ENCODE results near the gene RPP25.

RPP25 gene, protein sequence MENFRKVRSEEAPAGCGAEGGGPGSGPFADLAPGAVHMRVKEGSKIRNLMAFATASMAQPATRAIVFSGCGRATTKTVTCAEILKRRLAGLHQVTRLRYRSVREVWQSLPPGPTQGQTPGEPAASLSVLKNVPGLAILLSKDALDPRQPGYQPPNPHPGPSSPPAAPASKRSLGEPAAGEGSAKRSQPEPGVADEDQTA

DNA sequence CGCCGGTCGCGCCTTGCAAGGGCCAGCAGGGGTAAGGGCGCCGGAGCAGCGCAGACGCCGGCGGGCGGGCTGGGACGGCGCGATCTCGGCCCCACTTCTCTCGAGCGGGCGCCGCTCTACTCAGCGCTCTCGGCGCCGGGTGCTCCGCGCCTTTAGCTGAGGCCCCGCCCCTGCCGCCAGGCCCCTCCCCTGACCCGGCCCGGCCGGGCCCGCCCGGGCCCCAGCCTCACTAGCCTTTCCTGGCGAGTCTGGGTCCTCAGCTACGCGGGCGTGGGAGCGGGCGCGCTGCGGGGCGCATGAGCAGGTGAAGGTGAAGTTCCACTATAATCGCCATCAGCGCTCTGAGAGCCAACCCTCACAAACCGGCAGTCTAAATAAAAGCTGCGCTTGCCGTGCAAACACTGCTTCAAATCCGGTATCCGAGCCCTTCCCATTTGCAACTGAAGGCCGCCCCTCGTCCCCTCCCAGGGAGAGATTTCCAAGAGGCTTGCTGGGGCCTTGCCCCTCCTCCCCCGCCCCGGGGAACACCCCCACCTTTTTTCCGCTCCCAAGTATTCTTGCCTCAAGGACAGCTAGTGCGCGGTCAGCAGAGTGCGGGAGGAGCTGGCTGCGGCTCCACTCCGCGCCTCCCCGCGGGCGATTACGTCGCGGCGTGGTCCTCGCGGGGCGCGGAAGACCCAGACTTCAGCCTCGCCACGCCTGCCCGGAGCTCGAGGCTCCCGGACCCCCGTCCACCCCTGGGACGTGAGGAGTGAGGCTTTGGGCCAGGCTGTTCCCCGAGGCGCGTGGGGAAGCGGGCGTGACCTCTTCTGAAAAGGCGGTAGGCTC is at the start of gene RPP25:
TSS of gene RPP25 (minus strand) at position 125 of the 828 bp plus-strand sequence. CDS start 189 bp downstream, outside the sequence.
- no peak for FAIRE-seq

DNA sequence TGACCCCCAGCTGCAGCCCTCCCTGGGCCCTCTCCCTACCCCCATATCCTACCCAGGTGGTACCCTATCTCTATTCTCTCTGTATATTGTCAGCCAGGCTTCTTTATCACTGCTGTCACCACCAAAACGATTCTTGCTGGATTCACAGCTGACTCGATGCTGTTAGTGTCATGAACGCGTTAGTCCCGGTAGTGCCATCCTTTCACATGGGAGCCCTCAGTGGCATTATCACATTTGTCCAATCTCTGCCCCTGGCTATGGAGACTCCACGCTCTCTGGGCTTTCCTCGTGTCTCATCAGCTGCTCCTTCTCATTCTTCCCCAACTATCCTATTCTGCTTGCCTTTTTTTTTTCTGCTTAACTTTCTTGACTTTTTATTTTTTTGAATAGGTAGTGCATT is 45.8 kb upstream of the RPP25 start:
- no peak for FAIRE-seq

DNA sequence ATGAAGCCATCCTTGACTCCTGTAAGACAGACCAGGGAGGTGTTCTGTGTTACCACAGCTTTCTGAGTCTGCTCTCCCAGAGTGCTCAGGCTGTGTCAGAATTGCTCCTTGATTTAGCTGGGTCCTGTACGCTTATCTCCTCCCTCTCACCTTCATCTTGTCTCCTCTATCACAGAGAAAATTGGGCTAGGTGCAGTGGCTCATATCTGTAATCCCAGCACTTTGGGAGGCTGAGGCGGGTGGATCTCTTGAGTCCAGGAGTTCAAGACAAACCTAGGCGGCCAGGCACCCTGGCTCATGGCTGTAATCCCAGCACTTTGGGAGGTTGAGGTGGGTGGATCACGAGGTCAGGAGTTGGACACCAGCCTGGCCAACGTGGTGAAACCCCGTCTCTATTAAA is 44.7 kb upstream of the RPP25 start:
- no peak for FAIRE-seq

DNA sequence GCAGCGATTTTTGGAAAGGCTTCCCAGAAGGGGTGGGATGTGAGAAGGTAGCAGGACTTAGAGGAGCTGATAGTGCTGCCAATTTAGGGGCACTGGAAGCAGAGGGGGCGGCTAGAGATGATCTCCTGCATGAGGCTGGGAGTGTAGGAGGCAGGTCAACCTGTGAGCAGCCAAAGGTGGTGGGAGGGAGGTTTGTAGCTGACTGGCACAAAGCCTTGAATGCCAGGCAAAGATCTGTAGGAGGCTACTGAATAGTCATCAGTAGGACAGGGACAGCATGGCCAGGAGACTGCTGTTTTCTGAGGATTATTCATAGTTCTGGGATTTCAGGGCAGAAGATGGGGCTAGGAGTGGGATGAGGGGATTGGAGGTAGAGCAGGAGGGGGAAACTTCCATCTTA is 41.0 kb upstream of the RPP25 start:
- no peak for FAIRE-seq

DNA sequence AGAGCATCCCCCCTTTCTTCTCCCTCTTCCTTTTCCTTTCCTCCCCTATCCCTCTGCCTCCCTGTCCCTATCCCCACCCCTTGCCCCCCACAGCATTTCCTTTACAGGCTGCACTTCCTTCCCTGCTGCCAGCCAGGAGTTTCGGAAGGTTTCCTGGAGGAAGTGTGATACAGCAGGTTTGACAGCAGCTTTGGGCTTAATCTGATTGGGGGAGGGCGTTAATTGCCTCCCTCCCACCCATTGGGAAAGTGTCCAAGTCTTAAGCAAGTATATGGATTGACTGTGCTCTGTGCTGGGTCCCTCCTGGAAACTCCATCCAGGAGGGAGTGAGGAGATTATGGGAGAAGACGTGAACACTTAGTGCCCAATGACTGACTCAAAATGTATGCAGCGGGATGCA is 40.6 kb upstream of the RPP25 start:
- no peak for FAIRE-seq

DNA sequence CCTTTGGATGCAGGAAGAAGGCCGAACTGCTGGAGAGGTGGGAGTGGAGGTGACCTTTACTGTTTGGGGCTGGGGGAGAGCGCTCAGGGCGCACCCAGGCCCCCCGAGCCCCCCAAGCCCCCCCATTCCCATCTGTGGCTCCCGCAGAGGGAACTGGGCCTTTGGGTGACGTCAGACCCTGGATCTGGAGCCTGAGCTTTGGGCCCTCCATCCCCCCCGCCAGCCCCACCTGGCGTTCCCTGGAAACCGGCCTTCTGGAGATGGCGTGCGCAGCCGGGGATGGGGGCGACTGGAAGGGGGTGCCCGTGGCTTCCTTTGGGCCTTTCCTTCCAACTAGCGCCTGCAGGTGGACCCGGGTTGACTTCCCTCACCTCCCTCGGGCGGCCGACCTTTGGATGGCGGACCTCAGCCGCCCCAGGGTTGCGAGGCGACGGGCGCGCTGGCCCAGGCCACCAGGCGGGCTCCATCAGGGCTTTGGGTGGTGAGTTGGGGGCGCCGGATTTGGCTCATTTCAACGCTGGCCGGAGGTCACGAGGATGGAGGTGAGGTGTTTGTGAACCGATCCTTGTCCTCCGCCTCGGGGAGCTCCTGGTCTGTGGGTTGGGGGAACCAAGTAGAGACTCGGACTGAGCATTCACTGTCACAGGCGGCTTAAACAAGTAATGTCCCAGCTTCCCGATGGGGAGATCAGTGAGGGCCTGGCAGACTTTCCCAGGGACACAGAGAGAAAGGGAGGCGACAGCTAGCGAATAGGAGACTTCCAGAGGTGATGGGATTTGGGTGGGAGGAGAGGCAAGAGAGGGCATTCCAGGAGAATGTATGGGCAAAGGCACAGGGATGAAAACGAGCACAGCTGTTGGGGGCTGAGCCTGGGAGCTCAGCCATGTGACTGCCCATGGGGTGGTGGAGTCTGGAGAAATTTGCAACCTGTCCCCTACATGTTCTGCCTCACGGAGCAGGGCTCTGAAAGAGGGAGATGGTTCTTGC is 39.5 kb upstream of the RPP25 start:
- no peak for FAIRE-seq

DNA sequence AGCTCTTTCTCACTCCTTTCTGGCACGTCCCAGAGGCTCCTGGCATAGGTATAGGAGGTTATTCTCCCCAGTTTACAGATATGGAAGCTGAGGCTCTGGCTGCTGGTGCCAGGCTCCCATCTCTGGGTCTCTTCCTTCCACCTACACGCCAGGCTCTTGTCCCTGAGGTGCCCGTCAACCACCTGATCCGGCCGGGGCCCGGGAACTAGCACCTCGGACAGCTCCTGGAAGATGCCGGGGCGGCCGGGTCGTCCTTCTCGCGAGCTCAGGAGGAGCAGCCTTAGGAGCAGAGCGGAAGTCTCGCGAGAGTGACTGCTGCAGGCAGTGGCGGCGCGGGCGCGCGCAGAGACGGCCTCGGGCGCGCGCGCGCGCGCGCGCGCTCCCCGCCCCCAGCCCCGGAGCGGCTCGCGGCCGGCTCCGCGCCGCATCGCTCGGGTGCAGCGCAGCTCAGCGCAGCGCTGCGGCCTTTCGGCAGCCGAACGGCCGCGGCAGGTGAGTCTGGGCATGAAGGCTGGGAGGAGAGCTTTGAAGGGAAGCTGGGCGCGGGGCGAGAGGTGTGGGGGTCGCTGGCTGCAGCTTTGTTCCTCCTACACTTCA is 38.7 kb upstream of the RPP25 start, which contains the start of gene SCAMP5:
TSS of gene SCAMP5 (plus strand) at position 382 of the 597 bp plus-strand sequence. CDS start 16,277 bp downstream, outside the sequence.
- FAIRE-seq, result no peak

DNA sequence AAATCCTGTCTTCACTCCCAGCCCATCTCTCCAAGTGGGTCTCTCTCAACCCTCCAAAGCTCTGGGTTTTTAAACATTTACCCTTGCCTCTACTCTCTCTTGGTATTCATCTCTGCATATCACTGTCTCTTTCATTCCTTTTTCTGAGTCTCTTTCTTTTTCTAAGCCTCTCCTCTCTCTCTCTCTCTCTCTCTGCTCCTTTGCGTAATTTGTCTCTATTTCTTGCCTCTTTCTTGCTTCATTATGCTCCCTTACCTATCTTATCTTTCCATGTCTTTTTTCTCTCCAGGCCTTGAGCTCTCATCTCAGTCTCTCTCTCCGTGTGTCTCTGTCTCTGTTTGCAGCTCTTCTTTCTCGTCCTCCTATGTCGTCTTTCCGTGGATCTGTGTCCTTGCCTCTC is 38.1 kb upstream of the RPP25 start:
- FAIRE-seq, result no peak

DNA sequence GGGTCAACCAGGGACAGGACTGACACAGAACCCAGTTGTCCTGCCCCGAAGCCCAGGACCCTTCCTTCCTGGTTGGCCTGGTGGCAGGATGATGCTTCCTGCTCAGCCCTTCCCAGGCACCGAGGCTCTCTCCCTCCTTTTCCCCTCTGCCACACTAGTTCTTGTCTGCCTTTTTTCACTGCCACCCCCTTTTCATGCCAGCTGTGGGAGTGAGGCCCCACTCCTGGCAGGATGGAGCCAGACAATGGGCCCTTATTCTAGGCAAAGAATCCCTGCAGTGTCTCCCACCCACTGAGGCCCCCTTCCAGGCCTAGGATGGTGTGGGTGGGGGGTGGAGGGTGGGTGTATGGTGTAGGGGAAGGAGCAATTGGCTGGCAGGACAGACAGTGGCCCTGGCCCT is 37.7 kb upstream of the RPP25 start:
- no peak for FAIRE-seq

DNA sequence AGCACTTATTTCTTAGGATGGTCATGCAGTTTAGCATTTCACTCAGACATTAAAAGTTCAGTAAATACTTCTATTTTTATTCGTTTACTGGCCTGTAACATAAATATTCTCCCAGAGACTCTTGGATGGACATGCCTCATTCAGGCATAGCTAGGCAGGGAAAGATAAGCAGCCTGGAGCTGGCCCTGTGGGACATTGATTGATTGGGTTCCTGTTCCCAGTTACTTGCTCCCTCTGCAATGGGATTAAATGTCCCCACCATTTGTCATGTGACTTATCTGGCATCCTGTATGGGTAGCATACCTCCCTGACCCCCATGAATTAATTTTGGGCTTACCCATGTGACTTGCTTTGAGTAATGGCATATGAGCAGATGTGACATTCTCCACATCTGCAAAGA is 36.0 kb upstream of the RPP25 start:
- no peak for FAIRE-seq

DNA sequence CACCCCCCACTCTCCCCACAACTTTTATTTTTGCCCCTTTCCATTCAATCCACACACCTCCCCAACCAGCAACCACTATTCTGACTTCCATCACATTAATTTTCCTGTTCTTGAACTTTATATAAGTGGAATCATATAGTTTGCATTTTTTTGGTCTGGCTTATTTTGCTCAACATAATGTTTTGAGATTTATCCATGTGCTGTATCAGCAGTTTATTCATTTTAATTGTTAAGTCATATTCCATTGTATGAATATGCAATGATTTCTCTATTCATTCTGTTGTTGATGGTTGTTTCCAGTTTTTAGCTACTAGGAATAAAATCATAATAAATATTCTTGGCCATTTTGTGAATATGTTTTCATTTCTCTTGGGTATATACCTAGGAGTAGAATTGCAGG is 33.0 kb upstream of the RPP25 start:
- no peak for FAIRE-seq

DNA sequence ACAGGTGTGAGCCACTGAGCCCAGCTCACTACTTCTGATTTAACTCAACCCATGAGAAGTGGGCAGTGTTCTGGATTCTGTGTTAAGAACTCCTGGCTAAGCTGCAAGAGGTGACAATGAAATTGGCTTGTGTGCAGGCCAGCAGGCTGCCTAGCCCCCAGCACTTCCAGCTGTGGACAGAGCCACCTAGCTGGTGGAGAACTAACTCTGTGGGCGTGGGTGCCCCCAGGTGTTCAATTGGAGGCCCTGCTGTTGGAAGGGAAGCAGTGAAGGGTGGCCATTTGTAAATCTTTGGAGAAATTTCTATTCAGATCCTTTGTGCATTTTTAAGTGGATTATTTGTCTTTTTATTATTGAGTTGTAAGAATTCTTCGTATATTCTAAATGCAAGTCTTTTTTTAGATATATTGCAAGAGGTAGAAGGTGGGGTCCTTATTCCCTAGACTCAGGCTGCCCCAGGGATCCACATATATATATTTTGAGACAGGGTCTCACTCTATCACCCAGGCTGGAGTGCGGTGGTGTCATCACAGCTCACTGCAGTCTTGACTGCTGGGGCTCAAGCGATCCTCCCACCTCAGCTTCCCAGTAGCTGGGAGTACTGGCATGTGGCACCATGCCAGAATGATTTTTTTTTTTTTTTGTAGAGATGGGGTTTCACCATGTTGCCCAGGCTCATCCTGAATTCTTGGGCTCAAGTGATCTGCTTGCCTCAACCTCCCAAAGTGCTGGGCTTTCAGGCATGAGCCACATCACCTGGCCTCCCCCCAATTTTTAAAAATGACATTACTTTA is 31.6 kb upstream of the RPP25 start:
- FAIRE-seq, result no peak

DNA sequence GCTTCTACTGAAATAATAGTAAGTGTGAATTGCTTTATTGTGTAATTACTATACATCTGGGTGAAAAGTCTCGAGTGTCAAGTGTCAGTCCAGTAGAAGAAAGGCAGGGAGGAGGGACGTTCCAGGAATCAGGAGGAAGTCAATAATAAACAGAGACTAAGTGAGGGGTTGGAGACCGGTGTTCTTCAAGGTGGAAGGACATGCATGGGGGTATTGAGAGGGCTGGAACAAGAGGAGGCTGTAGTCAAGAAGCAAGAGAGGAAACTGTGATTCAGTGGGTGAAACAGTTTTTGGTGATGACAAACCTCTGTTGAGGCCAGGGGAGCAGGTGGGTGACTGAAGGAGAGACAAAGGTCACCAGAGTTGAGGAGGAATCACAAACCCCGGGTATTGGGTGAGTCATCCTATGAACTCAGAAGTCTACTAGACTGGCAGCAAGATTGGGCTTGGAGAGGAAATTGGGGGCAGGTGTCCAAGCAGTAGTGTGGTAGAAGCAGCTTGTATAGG is 27.2 kb upstream of the RPP25 start:
- no peak for FAIRE-seq

DNA sequence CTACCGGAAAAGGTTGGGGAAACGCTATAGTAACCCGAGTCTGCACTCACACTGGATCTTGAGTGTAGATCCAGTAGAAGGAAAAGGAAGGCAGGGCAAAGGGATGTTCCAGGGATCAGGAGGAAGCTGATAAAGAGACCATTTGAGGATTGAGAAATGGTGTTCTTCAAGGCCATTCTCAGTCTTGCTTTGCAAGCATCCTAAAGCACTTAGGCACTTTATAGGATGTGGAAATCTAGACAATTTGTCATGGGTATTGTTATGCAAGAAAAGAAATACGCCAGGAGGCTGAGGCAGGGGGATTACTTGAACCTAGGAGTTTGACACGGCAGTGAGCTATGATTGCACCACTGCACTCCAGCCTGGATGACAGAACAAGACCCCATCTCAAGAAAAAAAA is 25.6 kb upstream of the RPP25 start:
- FAIRE-seq, result no peak

DNA sequence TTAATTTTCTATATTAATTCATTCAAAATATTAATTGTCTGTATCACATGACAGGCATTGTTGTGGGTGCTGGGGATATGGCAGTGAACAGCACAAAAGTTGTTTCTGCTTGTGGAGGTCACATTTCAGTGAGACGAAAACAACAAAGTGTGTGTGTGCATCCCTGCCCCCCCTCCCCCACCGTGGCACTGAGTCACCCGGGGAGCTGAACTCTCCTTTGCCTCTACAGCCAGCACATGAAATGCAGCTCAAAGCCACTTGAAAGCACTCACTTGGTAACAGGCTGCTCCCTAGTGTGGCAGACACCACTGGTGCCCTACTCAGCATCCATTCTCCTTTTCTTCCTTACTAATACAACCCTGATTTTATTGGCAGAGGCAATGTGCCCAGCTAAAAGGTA is 21.9 kb upstream of the RPP25 start:
- FAIRE-seq, result no peak

DNA sequence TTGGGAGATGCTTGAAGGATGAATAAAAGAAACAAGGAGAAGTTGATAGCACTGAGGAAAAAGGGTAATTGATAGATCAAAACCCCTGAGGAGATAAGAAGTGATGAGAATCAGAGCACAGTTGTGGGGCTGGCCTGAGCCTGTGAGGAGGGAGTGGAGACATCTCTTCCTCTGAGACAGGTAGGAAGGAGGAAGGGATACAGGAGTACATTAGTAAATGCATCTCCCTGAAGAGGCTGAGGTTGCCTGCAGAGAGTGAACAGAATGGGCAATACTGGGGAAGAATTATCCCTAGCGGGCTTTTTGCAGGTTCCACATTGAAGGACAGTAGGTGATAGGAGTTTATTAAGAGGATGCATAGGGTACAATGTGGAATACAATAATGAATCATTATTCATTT is 21.5 kb upstream of the RPP25 start:
- FAIRE-seq, result no peak

DNA sequence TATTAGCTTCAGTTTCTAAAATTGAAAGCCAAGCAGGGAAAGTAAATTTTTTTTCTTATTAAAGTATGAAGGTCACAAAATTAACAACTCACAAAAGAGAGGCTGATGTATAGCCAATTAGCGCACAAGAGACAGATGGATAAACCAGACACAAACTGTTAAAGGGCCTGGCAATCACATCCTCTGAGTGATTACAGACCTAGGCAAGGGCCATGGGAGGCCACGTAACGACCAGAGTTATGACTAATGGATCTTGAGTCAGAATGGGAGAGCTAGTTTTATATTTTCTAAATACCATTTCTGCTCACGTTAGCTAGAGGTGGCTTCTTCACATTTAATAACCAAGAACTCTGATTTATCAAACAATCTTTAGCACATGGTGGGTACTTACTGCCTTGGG is 21.0 kb upstream of the RPP25 start:
- no peak for FAIRE-seq

DNA sequence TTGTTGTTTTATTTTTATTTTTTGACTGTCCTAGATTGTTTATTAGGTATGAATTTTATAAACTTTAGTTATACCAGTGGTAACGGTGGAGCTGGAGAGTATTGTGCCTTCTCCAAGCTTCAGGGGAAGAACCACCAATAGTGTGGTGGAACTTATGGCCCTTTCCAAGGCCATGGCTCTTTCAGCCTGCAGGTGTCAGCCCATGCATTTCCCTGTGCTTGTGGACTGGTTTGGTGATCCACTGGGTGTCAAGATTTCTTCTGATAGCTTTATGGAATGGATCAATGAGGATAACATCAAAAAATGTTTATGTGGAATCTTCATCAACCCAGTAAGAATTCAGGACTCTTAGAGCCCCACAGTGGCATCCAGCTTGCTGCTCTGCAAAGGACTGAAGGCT is 19.6 kb upstream of the RPP25 start:
- FAIRE-seq, result no peak

DNA sequence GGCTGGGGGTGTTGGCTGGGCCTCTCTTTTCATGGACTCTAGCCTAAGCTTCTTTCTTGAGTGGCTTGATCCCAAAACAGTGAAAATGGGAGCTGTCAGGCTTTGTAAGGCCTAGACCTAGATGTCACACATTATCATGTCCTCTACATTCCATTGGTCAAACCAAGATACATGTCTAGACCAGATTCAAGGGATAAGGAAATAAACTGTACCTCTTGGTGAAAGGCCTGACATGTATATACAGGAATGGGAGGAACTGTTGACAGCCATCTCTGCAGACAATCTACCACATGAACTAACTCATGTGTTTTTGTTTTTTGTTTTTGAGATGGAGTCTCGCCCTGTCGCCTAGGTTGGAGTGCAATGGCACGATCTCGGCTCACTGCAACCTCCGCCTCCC is 11.1 kb upstream of the RPP25 start:
- FAIRE-seq, result no peak

DNA sequence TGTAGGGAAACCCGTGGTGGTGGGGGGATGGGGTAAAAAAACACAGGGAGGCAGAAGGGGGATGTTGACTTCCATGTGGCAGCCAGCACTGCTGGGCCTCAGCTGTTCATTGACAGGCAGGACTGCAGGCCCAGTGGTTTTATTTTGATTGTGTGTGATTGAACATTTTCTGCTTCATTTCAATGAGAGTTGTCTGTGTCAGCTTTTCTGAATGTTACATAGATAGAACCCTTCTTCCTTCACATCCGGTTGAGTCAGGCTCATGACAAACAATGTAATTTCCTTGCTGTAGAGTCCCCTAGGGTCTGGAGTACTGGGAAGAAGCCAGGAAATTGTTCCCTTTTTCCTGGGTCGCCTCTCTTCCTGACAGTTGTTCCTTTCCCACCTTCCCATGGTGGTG is 8.2 kb upstream of the RPP25 start:
- no peak for FAIRE-seq

DNA sequence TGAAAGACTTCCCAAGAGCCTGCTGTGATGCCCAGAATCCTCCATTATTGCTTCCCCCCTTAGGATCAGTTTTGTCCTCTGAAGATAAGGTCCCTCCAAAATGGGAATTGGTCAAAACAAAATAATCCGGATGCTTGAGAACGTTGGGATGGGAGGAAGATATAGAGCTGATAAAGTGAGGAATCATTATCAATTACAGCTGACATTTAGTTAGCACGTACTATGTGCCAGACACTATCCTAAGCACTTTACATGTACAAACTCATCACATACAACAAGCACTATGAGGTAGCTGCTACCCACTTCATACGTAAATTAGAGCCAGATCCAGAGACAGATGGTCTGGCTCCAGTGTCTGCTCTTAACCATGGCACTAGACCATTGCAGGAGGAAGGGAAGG is 6.6 kb upstream of the RPP25 start:
- no peak for FAIRE-seq

DNA sequence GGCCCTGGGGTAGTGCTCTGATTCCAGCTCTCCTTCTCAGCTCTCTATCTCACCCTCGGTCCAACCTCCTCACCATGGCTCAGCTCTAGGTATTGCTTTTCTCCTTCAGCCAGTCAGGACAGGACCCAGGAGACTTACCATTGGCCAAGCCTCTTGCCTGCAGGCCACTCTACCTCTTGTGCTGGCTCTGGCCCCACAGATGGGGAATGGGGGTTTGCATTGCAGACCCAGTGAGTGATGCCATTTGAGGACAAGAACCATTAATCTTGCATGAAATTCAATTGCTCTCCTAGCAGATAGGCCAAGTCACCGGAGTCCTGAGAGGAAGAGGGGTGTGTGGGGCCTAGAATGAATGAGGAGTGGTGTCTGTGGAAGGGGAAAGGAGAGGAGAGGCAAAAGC is 6.1 kb upstream of the RPP25 start:
- FAIRE-seq, result no peak
